Fibroblast of villous mesenchyme (primary cell): Measurements from ENCODE around the gene MBL2. TPM values are rescaled to one million over a fixed set of nuclear protein-coding genes. Genes with fewer than 3 reads are reported as not detected.

Experiments used
- DNase-seq: peaks from one replicate; pipeline ENCODE4 v3.0.0-alpha.2; 2010; ENCODE audit warnings: low read depth
- H3K4me3 ChIP-seq: 2 replicates; pipeline ENCODE4 v1.5.1; 2011; ENCODE audit warnings: low read depth, mild to moderate bottlenecking, low read length
- CTCF ChIP-seq: IDR thresholded peaks from 2 replicates; pipeline ENCODE4 v1.5.1; 2012; ENCODE audit warnings: low read depth, mild to moderate bottlenecking, low read length; ENCODE audit not compliant: insufficient read depth
- total RNA-seq: library from RNA; depleted of rRNA; stranded (reverse); fragments of >200 nt; gene quantifications from 2 replicates; pipeline ENCODE4 v1.2.3, GENCODE V29; 2012

MBL2 gene
- total RNA-seq, 1 donor = not detected

GRCh38 chr10:52774600-52775106, 2.1 kb upstream of the MBL2 start:
- H3K4me3 ChIP-seq = no peak overlapping the region
- TF ChIP-seq CTCF = no peak
- DNase-seq = no peak

GRCh38 chr10:52774182-52774581, 1.6 kb upstream of the MBL2 start:
- DNase-seq = no peak
- no peak overlapping the region for H3K4me3 ChIP-seq
- TF ChIP-seq CTCF = no peak

- H3K4me3 ChIP-seq = no peak overlapping the region
- no peak for DNase-seq
- no peak for TF ChIP-seq CTCF
These were observed 794 bp downstream of the MBL2 start for GRCh38 chr10:52771534-52772445.

GRCh38 chr10:52770904-52771303, 1.7 kb downstream of the MBL2 start:
- H3K4me3 ChIP-seq = no peak overlapping the region
- DNase-seq = no peak
- TF ChIP-seq CTCF = no peak

DNA sequence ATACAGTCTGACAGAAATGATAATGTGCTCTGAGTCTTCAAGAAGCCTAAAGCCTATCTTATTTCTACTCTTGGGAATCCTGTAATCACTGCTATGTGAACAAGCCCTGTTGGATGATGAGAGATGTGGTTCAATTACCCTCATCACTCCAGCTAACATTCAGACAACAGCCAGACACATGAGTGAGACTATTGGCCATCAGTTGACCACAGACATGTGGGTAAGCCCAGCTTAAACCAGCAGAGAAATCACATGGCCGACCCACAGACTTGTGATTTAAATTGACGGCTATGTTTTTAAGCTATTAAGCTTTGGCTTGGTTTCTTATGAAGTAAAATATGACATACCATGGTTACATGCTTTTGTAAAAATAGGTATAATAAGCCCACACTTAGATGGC, 2.6 kb downstream of the MBL2 start:
- TF ChIP-seq CTCF = no peak
- no peak for DNase-seq
- H3K4me3 ChIP-seq = no peak overlapping the region

GRCh38 chr10:52768001-52768532, 4.5 kb downstream of the MBL2 start:
- DNase-seq = no peak
- no peak for TF ChIP-seq CTCF
- no peak overlapping the region for H3K4me3 ChIP-seq
